Gastrocnemius medialis (tissue), 4 donors: ENCODE measurements around the gene TEX264. TPM values are rescaled to one million over a fixed set of nuclear protein-coding genes. Genes with fewer than 3 reads are reported as not detected.

Experiments
- ATAC-seq, 2 donors: fragments of 150-250 bp; one replicate each; pipeline ENCODE4 v1.9.1; 2016
- DNase-seq, 2 donors: peaks; one replicate each; pipeline ENCODE4 v3.0.0-alpha.2; 2019
- H3K27ac ChIP-seq, 4 donors: fragments of 200-600 bp; sonication (generic); 1 replicate in 1 of 4; 2 replicates in 3 of 4; pipeline ENCODE4 v1.5.1; 2016 to 2018; ENCODE audit warnings: mild to moderate bottlenecking in 2 of 4, moderate library complexity in 1 of 4
- H3K27me3 ChIP-seq, 3 donors: fragments of 200-600 bp; sonication (generic) in 2 of 3; 1 replicate in 1 of 3; 2 replicates in 2 of 3; pipeline versions ENCODE4 v1.5.1 to v1.6.0; 2016 to 2019; ENCODE audit warnings: mild to moderate bottlenecking in 1 of 3, moderate library complexity in 1 of 3
- H3K36me3 ChIP-seq, 2 donors: fragments of 200-600 bp; sonication (generic) in 1 of 2; one replicate each; pipeline ENCODE4 v1.5.1; 2017 to 2018
- H3K4me1 ChIP-seq, 2 donors: fragments of 200-600 bp; sonication (generic) in 1 of 2; one replicate each; pipeline ENCODE4 v1.5.1; 2016 to 2017; ENCODE audit warnings: mild to moderate bottlenecking in 2 of 2
- H3K4me3 ChIP-seq, 4 donors: fragments of 200-600 bp; sonication (generic) in 3 of 4; 1 replicate in 1 of 4; 2 replicates in 3 of 4; pipeline ENCODE4 v1.5.1; 2016 to 2019; ENCODE audit warnings: mild to moderate bottlenecking in 2 of 4
- H3K9me3 ChIP-seq, 3 donors: fragments of 200-600 bp; sonication (generic) in 2 of 3; 1 replicate in 1 of 3; 2 replicates in 2 of 3; pipeline ENCODE4 v1.5.1; 2016 to 2019
- POLR2A ChIP-seq, 2 donors: fragments of 450-650 bp; IDR thresholded peaks; one replicate each; pipeline ENCODE4 v1.6.1; 2017; ENCODE audit warnings: antibody characterized with exemption in 2 of 2, mild to moderate bottlenecking in 2 of 2, moderate library complexity in 2 of 2
- in situ Hi-C, 4 donors: fragments of 200-750 bp; cut with MboI; loops; one replicate each; pipeline versions ENCODE4 v1.15.0 to v1.8.0; 2017; ENCODE audit warnings: low sequenced_read_pairs in 4 of 4
- intact Hi-C: fragments of 100-400 bp; cut with DNase I; formaldehyde crosslinking; loops from one replicate; pipeline ENCODE4 v1.15.1; 2023; ENCODE audit warnings: low total_unique reads
- total RNA-seq, 4 donors: library from RNA; depleted of rRNA; stranded (reverse); fragments of >200 nt; gene quantifications; one replicate each; pipeline versions ENCODE4 v1.1.0 to v1.2.3, GENCODE V29; 2016
- TF ChIP-seq, protein P1 (sequence below), 5 experiments: fragments of 450-650 bp in 3 of 5; fragments of 200-600 bp in 2 of 5; sonication (generic) in 2 of 5; IDR thresholded peaks in 4 of 5; conservative IDR thresholded peaks in 1 of 5; 1 replicate in 4 of 5; 2 replicates in 1 of 5; pipeline ENCODE4 v1.5.1; 2016 to 2019; ENCODE audit warnings: antibody characterized with exemption in 5 of 5, mild to moderate bottlenecking in 3 of 5, moderate library complexity in 3 of 5

TEX264 gene
- total RNA-seq, 4 donors from 2014 or later: 43.9 to 83.5 (median 54.3) TPM

DNA sequence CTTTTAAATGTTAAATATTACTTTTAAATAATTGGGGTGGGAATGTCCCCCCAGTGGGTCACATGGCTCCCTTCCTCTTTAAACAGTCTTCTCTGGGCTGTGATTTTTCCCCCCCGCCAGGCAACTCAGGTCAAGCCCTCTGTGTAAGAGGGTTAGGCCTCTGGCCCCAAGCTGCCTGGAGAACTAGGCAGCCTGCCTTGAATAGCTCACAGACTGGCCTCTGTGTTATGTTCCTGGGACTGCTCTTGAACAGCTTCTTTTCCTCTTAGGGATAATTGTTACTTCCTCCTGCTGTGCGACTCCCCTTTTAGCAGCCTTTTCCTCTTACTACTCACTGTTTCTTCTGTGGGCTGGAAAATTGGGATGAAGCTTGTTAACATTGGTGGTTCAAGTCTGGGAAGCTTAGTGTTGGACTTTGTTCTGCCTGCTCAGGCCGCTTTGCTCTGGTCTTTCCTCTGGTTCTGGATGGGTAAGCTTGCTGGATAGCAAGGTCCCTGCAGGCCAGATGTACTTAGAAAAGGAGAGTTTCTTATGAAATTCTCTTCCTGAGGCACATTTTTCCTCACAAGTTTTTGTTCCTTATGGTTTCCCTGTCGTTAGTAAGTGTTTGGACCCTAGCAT, 2.2 kb downstream of the TEX264 start:
- ATAC-seq (no peak), DNase-seq (no peak)
- Histone ChIP-seq H3K4me1 (peaks cover 24 to 40% of the 10 kb centered on the region in 2 donors), H3K27me3 (no peaks in the 10 kb centered on the region), H3K36me3 (no peaks in the 10 kb centered on the region), H3K27ac (peak overlapping the region in 1 of 4 donors; percentile 1), H3K9me3 (no peaks in the 10 kb centered on the region), H3K4me3 (no peak overlapping the region)
- in situ Hi-C loops: loop anchor here in 1 of 4 donors (25.0 kb wide), 1 partner anchor 286 kb away; the partner anchor contains the start of genes MANF and RBM15B
- TF ChIP-seq, protein P1, sequence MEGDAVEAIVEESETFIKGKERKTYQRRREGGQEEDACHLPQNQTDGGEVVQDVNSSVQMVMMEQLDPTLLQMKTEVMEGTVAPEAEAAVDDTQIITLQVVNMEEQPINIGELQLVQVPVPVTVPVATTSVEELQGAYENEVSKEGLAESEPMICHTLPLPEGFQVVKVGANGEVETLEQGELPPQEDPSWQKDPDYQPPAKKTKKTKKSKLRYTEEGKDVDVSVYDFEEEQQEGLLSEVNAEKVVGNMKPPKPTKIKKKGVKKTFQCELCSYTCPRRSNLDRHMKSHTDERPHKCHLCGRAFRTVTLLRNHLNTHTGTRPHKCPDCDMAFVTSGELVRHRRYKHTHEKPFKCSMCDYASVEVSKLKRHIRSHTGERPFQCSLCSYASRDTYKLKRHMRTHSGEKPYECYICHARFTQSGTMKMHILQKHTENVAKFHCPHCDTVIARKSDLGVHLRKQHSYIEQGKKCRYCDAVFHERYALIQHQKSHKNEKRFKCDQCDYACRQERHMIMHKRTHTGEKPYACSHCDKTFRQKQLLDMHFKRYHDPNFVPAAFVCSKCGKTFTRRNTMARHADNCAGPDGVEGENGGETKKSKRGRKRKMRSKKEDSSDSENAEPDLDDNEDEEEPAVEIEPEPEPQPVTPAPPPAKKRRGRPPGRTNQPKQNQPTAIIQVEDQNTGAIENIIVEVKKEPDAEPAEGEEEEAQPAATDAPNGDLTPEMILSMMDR (IDR thresholded peaks at IDR 0.05 in 4 of 5, conservative IDR thresholded peaks at IDR 0.05 in 1 of 5): no peak
- no peak for TF ChIP-seq POLR2A (IDR thresholded peaks at IDR 0.05)
- intact Hi-C loops: no loop called here

DNA sequence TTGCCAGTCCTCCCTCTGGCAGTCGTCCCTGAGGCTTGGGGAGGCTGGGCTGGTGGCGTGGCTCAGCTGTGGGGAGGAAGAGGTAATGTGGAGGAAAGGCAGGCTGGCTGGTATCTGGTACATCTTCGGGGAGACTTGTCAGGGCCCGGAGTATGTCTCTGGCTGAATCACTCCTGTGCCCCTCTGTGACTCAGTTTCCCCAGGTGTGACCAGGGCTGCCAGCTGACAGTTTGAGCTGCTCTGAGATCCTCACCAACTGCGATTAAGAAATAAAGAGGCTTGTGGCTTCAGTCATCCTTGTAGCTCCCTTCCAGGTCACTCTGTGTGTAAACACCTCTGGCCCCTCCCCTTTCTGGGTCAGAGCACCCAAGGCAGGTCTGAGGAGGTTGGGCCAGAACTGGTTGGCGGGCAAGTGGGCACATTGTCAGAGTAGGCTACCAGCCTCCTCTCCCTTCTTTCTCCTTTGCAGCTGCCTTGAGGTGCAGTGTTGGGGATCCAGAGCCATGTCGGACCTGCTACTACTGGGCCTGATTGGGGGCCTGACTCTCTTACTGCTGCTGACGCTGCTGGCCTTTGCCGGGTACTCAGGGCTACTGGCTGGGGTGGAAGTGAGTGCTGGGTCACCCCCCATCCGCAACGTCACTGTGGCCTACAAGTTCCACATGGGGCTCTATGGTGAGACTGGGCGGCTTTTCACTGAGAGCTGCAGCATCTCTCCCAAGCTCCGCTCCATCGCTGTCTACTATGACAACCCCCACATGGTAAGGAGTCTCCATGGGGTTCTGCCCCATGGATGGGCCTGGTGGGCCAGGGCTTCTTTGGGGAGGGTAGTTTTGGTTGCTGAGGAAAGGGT, 3.0 kb downstream of the TEX264 start:
- TF ChIP-seq POLR2A (IDR thresholded peaks at IDR 0.05): no peak
- TF ChIP-seq, protein P1 (IDR thresholded peaks at IDR 0.05 in 4 of 5, conservative IDR thresholded peaks at IDR 0.05 in 1 of 5): no peak
- H3K4me3 ChIP-seq: no peak overlapping the region
- no peaks in the 10 kb centered on the region for H3K9me3 ChIP-seq
- no peaks in the 10 kb centered on the region for H3K36me3 ChIP-seq
- intact Hi-C loops (no loop called here), in situ Hi-C loops (loop anchor here in 1 of 4 donors (25.0 kb wide), 1 partner anchor 287 kb away; the partner anchor contains the start of genes MANF and RBM15B)
- peaks cover 24 to 39% of the 10 kb centered on the region in 2 donors for H3K4me1 ChIP-seq
- ATAC-seq (no peak), DNase-seq (no peak)
- no peaks in the 10 kb centered on the region for H3K27me3 ChIP-seq
- no peak overlapping the region for H3K27ac ChIP-seq

DNA sequence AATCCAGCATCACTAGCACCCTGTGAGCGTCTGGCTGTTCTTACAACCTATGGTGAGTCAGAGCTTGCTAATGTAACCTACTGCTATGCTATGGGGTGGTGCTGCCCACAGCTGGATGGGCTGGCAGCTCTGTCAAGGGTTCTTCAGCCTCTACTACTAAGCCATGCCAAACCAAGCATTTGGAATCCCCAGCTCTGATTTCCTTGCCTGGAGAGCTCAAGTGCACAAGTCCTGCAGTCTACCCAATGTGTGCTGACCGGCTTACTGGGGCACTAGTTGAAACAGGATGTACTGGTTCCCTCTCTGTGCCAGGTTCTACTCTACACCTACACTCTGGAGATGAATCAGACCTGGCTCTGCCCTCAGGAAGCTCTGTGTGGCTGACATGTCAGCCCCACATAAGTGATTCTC, 4.2 kb downstream of the TEX264 start:
- Histone ChIP-seq H3K4me3 (no peak overlapping the region), H3K4me1 (peaks cover 27 to 32% of the 10 kb centered on the region in 2 donors), H3K27me3 (no peaks in the 10 kb centered on the region), H3K27ac (peak overlapping the region in 1 of 4 donors; percentile 56), H3K36me3 (no peaks in the 10 kb centered on the region), H3K9me3 (no peaks in the 10 kb centered on the region)
- in situ Hi-C loops: loop anchor here in 1 of 4 donors (25.0 kb wide), 1 partner anchor 288 kb away; the partner anchor contains the start of genes MANF and RBM15B
- TF ChIP-seq POLR2A (IDR thresholded peaks at IDR 0.05): no peak
- TF ChIP-seq, protein P1 (IDR thresholded peaks at IDR 0.05 in 4 of 5, conservative IDR thresholded peaks at IDR 0.05 in 1 of 5): no peak
- intact Hi-C loops: no loop called here
- DNase-seq (no peak), ATAC-seq (peak in 1 of 2 donors; percentile 10)

DNA sequence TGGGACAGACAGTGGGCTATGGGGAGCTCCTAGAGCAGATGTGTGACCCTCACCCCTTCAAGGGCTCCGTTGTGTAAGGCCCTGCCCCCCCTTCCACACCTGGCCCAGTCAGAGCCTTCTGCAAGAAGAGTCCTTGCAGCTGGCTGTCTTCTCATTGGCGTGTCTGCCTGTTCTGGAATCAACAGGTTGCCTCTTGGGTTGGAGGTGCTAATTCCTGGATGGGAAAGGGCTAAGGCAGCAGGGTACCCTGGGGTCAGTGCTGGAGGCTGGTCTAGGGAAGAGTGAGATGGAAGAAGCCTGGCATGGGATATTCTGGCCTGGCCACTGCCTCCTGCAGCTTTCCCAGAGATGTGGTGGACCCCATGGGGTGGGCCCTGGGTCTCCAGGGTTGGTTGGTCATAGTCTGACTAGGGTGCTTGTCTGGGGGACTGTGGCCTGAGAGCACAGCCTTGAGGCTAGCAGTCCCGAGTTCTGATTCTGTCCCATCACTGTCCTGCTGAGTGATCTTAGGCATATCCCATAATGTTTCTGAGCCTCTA, 5.1 kb downstream of the TEX264 start:
- DNase-seq (no peak), ATAC-seq (no peak)
- H3K9me3 ChIP-seq: no peaks in the 10 kb centered on the region
- peaks cover 30 to 35% of the 10 kb centered on the region in 2 donors for H3K4me1 ChIP-seq
- H3K27ac ChIP-seq: no peak overlapping the region
- H3K4me3 ChIP-seq: no peak overlapping the region
- no peaks in the 10 kb centered on the region for H3K36me3 ChIP-seq
- in situ Hi-C loops: loop anchor here in 1 of 4 donors (25.0 kb wide), 1 partner anchor 289 kb away; the partner anchor contains the start of genes MANF and RBM15B
- no peaks in the 10 kb centered on the region for H3K27me3 ChIP-seq
- TF ChIP-seq, protein P1 (IDR thresholded peaks at IDR 0.05 in 4 of 5, conservative IDR thresholded peaks at IDR 0.05 in 1 of 5): no peak
- intact Hi-C loops: no loop called here
